ENCODE data around the gene ARHGAP9.
"Not testable (repeated sequence)": the region's sequence is repeated elsewhere in the genome, so short reads cannot be mapped to it uniquely, and the experiment has no call there.

ARHGAP9 gene

DNA sequence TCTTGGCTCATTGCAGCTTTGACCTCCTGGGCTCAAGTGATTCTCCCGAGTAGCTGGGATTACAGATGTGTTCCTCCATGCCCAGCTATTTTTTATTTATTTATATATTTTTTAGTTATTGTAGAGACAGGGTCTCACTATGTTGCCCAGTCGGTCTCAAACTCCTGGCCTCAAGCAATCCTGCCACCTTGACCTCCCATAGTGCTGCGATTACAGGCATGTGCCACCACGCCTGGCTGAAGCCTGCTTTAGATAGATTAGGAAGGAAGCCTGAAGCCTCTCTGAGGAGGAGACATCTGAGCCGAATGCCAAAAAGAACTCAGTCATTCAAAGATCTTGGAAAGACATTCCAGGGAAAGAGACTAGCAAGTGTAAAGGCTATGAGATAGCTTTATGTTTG, 34.9 kb downstream of the ARHGAP9 start:
- 94 to 100% methylated on average over 1 to 3 of the region's 5 CpGs for WGBS, 2 experiments (ENCODE audit: insufficient coverage in 2 of 2)
- H3K4me3 ChIP-seq (ENCODE audit: extremely low read depth, insufficient read depth, low read length, poor library complexity, severe bottlenecking) = no peak overlapping the region

DNA sequence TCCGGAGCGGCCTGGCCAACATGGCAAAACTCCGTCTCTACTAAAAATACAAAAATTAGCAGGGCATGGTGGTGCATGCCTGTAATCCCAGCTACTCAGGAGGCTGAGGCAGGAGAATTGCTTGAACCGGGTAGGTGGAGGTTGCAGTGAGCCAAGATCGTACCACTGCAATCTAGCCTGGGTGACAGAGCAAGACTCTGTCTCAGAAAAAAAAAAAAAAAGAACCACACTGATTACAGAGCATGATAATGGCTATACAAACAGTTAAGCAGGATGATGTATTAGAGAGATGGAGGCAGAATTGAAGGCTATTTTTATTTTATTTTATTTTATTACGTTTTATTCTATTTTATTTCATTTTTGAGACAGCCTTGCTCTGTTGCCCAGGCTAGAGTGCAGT, 35.3 kb downstream of the ARHGAP9 start:
- not testable (repeated sequence) for H3K4me1 ChIP-seq (ENCODE audit: control insufficient read depth, insufficient read depth, low read length, poor library complexity, severe bottlenecking); H3K4me3 ChIP-seq (ENCODE audit: extremely low read depth, insufficient read depth, low read length, poor library complexity, severe bottlenecking); H3K36me3 ChIP-seq (ENCODE audit: control insufficient read depth, insufficient read depth, low read length); H3K9me3 ChIP-seq (ENCODE audit: control insufficient read depth, low read length); H3K27ac ChIP-seq (ENCODE audit: low read depth, low read length, severe bottlenecking)
- WGBS, 2 experiments (ENCODE audit: insufficient coverage in 2 of 2) = 96% methylated on average over 3 of the region's 6 CpGs; no CpG with 5 or more reads in 1 of the 2 experiments

More for the DNA sequence above, 34.9 kb downstream of the ARHGAP9 start:
- Histone ChIP-seq H3K9me3 (ENCODE audit: control insufficient read depth, low read length) (peaks cover 6% of the 10 kb centered on the region), H3K36me3 (ENCODE audit: control insufficient read depth, insufficient read depth, low read length) (no peaks in the 10 kb centered on the region), H3K4me1 (ENCODE audit: control insufficient read depth, insufficient read depth, low read length, poor library complexity, severe bottlenecking) (no peaks in the 10 kb centered on the region), H3K27ac (ENCODE audit: low read depth, low read length, severe bottlenecking) (no peak overlapping the region)

DNA sequence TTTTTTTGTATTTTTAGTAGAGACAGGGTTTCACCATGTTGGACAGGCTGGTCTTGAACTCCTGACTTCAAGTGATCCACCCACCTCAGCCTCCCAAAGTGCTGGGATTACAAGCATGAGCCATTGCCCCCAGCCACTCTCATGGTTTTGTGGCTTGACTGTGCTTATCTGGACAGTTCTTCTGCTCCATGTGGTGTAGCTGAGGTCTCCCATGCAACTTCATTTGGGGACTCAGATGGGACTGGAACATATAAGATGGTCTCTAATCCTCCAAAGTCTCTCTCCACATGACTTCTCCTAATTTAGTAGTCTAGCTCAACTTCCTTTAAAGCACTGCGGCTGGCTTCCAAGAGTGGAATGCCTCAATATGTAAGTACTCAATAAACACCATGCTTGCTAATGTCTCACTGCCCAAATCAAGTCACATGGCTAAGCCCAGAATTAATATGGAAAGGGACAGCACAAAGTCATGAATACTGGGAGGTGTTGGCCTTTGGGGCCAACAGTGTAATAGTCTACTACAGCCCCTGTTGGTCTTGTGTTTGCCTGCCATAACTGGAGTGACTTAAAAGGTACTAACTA, 37.7 kb downstream of the ARHGAP9 start:
- Histone ChIP-seq H3K9me3 (ENCODE audit: control insufficient read depth, low read length) (peaks cover 6% of the 10 kb centered on the region), H3K27ac (ENCODE audit: low read depth, low read length, severe bottlenecking) (no peak overlapping the region), H3K4me1 (ENCODE audit: control insufficient read depth, insufficient read depth, low read length, poor library complexity, severe bottlenecking) (no peaks in the 10 kb centered on the region), H3K36me3 (ENCODE audit: control insufficient read depth, insufficient read depth, low read length) (no peaks in the 10 kb centered on the region), H3K4me3 (ENCODE audit: extremely low read depth, insufficient read depth, low read length, poor library complexity, severe bottlenecking) (no peak overlapping the region)
- WGBS, 2 experiments (ENCODE audit: insufficient coverage in 2 of 2) = 33 to 67% methylated on average over 1 of the region's 1 CpG

DNA sequence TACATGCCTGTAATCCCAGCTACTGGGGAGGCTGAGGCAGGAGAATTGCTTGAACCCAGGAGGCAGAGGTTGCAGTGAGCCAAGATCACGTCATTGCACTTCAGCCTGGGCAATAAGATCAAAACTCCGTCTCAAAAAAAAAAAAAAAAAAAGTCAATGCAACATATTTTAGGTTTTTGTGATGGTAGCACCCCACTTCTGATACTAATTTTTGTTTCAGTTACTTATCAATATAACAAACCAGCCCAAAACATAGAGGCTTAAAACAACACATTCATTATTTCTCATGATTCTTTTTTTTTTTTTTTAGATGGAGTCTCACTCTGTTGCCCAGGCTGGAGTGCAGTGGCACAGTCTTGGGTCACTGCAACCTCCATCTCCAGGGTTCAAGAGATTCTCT, 38.3 kb downstream of the ARHGAP9 start:
- H3K4me1 ChIP-seq (ENCODE audit: control insufficient read depth, insufficient read depth, low read length, poor library complexity, severe bottlenecking); H3K36me3 ChIP-seq (ENCODE audit: control insufficient read depth, insufficient read depth, low read length); H3K9me3 ChIP-seq (ENCODE audit: control insufficient read depth, low read length); H3K4me3 ChIP-seq (ENCODE audit: extremely low read depth, insufficient read depth, low read length, poor library complexity, severe bottlenecking); H3K27ac ChIP-seq (ENCODE audit: low read depth, low read length, severe bottlenecking): not testable (repeated sequence)
- WGBS, 2 experiments (ENCODE audit: insufficient coverage in 2 of 2) = no CpG with 5 or more reads among the region's 2 CpGs

DNA sequence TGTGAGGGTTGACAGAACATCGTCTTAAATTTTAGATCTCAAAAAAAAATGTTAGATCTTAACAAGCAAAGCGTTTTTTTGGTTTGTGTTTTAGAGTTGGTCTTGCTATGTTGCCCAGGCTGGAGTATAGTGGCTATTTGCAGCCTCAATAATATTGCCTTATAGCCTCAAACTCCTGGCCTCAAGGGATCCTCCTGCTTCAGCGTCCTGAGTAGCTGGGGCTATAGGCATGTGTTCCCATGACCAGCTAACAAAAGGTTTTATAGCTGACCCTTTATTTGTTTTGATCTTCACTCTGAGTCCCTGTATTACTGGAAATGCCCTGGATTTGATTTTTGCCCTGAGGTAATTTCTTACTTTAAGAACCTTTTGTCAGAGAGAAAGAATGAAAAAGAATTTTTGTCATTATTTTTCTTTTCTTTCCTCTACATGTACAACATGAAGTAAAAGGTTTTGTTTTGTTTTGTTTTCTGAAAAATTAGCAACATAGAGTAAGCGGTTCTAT, 39.9 kb downstream of the ARHGAP9 start:
- Histone ChIP-seq H3K36me3 (ENCODE audit: control insufficient read depth, insufficient read depth, low read length) (no peaks in the 10 kb centered on the region), H3K4me1 (ENCODE audit: control insufficient read depth, insufficient read depth, low read length, poor library complexity, severe bottlenecking) (no peaks in the 10 kb centered on the region), H3K9me3 (ENCODE audit: control insufficient read depth, low read length) (peaks cover 6% of the 10 kb centered on the region), H3K4me3 (ENCODE audit: extremely low read depth, insufficient read depth, low read length, poor library complexity, severe bottlenecking) (no peak overlapping the region), H3K27ac (ENCODE audit: low read depth, low read length, severe bottlenecking) (no peak overlapping the region)
- 80 to 90% methylated on average over 1 to 2 of the region's 4 CpGs for WGBS, 2 experiments (ENCODE audit: insufficient coverage in 2 of 2)

DNA sequence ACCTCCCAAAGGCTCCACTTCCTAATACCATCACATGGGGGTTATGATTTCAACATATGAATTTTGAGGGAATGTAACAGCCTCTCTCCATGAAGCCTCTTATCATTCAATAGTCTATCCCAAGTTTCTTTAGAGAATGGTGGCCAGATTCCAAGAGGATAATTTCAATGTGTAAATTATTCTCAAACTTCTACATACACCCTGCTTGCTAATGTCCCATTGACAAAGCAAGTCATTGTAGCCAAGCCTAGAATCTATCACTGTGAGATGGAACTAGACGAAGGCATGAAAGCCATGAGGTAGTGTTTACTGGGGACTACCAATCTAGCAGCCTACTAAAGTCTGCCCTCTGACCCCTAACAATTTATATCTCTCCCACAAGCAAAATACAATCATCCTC, 41.3 kb downstream of the ARHGAP9 start:
- Histone ChIP-seq H3K4me1 (ENCODE audit: control insufficient read depth, insufficient read depth, low read length, poor library complexity, severe bottlenecking) (no peaks in the 10 kb centered on the region), H3K4me3 (ENCODE audit: extremely low read depth, insufficient read depth, low read length, poor library complexity, severe bottlenecking) (no peak overlapping the region), H3K36me3 (ENCODE audit: control insufficient read depth, insufficient read depth, low read length) (no peaks in the 10 kb centered on the region), H3K9me3 (ENCODE audit: control insufficient read depth, low read length) (peaks cover 6% of the 10 kb centered on the region), H3K27ac (ENCODE audit: low read depth, low read length, severe bottlenecking) (no peak overlapping the region)
- 100% methylated on average over 1 of the region's 1 CpG for WGBS, 2 experiments (ENCODE audit: insufficient coverage in 2 of 2)

DNA sequence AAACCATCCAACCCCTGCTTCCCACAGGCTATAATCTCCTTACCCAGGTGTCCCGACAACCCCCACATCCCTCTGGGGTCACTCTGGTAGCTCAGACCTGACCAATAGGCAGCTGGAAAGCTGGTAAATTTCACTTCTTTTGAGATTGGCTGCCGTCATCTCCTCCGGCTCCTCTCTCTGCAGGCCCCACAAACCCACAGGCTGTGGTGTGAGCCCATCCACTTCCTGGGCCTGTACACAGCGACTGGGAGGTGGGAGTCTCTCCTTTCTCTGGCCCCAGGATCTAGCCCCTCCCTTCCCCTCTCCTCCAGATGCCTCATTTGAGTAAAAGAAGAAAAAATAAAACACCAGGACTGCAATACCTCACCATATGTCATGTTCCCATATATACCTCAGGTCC, 44.4 kb downstream of the ARHGAP9 start:
- Histone ChIP-seq H3K4me3 (ENCODE audit: extremely low read depth, insufficient read depth, low read length, poor library complexity, severe bottlenecking) (no peak overlapping the region), H3K27ac (ENCODE audit: low read depth, low read length, severe bottlenecking) (no peak overlapping the region), H3K9me3 (ENCODE audit: control insufficient read depth, low read length) (no peaks in the 10 kb centered on the region), H3K36me3 (ENCODE audit: control insufficient read depth, insufficient read depth, low read length) (no peaks in the 10 kb centered on the region), H3K4me1 (ENCODE audit: control insufficient read depth, insufficient read depth, low read length, poor library complexity, severe bottlenecking) (no peaks in the 10 kb centered on the region)
- 75 to 83% methylated on average over 3 to 4 of the region's 4 CpGs for WGBS, 2 experiments (ENCODE audit: insufficient coverage in 2 of 2)

DNA sequence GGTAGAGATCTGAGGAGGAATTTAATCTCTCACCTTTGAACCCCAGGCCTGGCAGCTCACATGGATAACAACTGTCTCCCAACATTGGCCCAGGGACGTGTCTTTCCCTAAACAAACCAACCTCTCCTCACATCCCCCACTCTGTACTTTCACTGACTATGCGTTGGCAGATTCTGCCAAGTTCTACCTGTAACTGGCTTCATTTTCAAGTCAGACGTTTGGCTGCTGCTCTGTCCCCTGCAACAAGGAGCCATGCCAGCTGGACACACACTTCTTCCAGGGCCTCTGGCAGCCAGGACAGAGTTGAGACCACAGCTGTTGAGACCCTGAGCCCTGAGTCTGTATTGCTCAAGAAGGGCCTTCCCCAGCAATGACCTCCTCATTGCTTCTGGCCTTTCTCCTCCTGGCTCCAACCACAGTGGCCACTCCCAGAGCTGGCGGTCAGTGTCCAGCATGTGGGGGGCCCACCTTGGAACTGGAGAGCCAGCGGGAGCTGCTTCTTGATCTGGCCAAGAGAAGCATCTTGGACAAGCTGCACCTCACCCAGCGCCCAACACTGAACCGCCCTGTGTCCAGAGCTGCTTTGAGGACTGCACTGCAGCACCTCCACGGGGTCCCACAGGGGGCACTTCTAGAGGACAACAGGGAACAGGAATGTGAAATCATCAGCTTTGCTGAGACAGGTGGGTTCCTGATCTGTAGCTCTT, 45.0 kb downstream of the ARHGAP9 start, which contains the start of gene INHBC:
Gene INHBC (plus strand): TSS at position 268 of the 707 bp plus-strand sequence. CDS start 103 bp downstream, at position 371.
- Histone ChIP-seq H3K4me1 (ENCODE audit: control insufficient read depth, insufficient read depth, low read length, poor library complexity, severe bottlenecking) (no peaks in the 10 kb centered on the region), H3K4me3 (ENCODE audit: extremely low read depth, insufficient read depth, low read length, poor library complexity, severe bottlenecking) (no peak within 1 kb of the TSS), H3K27ac (ENCODE audit: low read depth, low read length, severe bottlenecking) (no peak within 1 kb of the TSS), H3K36me3 (ENCODE audit: control insufficient read depth, insufficient read depth, low read length) (no peaks in the 10 kb centered on the region), H3K9me3 (ENCODE audit: control insufficient read depth, low read length) (no peaks in the 10 kb centered on the region)
- WGBS, 2 experiments (ENCODE audit: insufficient coverage in 2 of 2) = 86 to 95% methylated on average over 7 to 8 of the region's 8 CpGs

DNA sequence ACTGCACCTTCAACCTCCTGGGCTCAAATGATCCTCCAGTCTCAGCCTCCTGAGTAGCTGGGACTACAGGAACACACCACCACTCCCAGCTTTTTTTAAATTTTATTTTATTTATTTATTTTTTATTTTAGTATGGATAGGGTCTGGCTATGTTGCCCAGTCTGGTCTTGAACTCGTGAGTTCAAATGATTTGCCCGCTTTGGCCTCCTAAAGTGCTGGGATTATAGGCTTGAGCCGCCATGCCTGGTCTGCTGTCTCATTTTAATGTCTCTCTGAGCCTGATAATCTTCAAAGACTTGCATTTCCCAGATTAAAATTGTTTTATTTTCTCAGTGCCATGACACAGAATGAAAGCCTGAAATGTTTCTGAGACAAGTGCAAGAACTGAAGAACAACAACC, 46.3 kb downstream of the ARHGAP9 start:
- Histone ChIP-seq H3K36me3 (ENCODE audit: control insufficient read depth, insufficient read depth, low read length) (no peaks in the 10 kb centered on the region), H3K4me3 (ENCODE audit: extremely low read depth, insufficient read depth, low read length, poor library complexity, severe bottlenecking) (no peak overlapping the region), H3K27ac (ENCODE audit: low read depth, low read length, severe bottlenecking) (no peak overlapping the region), H3K4me1 (ENCODE audit: control insufficient read depth, insufficient read depth, low read length, poor library complexity, severe bottlenecking) (no peaks in the 10 kb centered on the region), H3K9me3 (ENCODE audit: control insufficient read depth, low read length) (no peaks in the 10 kb centered on the region)
- WGBS, 2 experiments (ENCODE audit: insufficient coverage in 2 of 2) = 86 to 88% methylated on average over 3 of the region's 3 CpGs

DNA sequence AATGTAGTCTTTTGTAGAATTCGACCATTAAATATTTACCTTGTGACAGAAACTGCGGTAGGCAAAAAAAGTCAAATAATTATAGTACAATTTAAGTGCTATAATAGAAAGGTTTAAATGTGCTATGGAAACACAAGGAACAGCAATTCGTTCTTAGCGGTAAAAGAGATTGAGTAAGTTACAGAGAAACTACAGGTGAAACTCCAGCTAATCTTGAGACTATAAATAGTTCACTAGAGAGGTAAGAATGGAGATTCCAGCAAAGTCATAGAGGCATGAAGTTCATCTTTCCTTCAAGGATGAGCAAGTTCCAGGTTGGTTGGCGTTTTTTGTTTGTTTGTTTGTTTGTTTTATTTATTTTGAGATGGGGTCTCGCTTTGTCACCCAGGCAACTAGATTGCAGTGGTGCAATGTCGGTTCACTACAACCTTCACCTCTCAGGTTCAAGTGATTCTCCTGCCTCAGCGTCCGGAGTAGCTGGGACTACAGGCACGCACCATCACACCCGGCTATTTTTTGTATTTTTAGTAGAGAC, 47.9 kb downstream of the ARHGAP9 start:
- Histone ChIP-seq H3K9me3 (ENCODE audit: control insufficient read depth, low read length) (no peaks in the 10 kb centered on the region), H3K4me3 (ENCODE audit: extremely low read depth, insufficient read depth, low read length, poor library complexity, severe bottlenecking) (peak overlapping the region; percentile 57), H3K27ac (ENCODE audit: low read depth, low read length, severe bottlenecking) (peak overlapping the region; percentile 95), H3K36me3 (ENCODE audit: control insufficient read depth, insufficient read depth, low read length) (no peaks in the 10 kb centered on the region), H3K4me1 (ENCODE audit: control insufficient read depth, insufficient read depth, low read length, poor library complexity, severe bottlenecking) (no peaks in the 10 kb centered on the region)
- 95% methylated on average over 4 to 7 of the region's 11 CpGs for WGBS, 2 experiments (ENCODE audit: insufficient coverage in 2 of 2)
